Stimulated activated CD4-positive, alpha-beta T cell treated with anti-CD3 and anti-CD28 coated beads, Interleukin-1b, Interleukin-23, amount 100 ng/mL, for 24 hours (primary cell): Measurements from ENCODE around the gene THAP5.

Source experiments
- DNase-seq, 4 experiments: peaks; one replicate each; pipeline ENCODE4 v3.0.0-alpha.2; 2020; ENCODE audit warnings: low read depth in 4 of 4, low spot score in 1 of 4

Gene THAP5

DNA sequence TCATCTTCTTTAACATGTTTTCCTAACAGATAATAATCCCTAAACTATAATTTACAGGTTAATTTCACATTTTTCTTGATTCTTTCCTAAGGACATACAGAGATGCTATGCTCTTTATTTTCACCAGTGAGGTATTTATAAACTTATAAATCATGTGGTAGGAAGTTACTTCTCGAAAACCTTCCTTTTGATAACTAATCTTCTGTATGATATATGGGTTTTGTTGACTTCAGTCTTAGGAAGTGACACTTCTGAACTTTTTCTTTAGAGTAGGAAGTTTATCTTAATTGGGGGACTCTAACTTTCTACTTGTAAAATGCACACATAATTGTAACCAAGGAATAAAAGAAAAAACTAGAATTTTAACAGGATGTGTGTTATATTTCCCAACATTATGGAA is 33.8 kb downstream of the THAP5 start:
- no peak for DNase-seq

DNA sequence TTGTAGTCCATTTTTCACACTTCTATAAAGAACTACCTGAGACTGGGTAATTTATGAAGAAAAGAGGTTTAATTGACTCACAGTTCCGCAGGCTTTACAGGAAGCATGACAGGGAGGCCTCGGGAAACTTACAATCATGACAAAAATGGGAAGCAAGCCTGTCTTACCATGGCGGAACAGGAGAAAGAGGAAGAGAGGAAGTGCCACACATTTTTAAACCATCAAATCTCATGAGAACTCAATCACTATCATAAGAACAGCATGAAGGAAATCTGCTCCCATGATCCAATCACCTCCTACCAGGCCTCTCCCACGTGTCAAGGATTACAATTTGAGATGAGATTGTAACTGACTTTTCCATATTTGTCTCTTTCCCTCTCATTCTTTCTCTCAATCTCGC is 34.2 kb downstream of the THAP5 start:
- DNase-seq, result no peak

DNA sequence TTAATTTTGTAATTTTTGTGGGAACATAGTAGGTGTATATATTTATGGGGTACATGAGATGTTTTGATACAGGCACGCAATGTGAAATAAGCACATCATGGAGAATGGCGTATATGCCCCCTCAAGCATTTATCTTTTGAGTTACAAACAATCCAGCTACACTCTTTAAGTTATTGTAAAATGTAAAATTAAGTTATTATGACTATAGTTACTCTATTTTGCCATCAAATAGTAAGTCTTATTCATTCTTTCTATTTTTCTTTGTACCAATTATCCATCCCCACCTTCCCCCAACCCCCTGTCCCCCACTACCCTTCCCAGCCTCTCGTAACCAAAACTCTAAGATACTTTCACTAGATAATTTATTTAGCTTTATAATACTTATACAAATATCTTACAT is 35.8 kb downstream of the THAP5 start:
- no peak for DNase-seq

DNA sequence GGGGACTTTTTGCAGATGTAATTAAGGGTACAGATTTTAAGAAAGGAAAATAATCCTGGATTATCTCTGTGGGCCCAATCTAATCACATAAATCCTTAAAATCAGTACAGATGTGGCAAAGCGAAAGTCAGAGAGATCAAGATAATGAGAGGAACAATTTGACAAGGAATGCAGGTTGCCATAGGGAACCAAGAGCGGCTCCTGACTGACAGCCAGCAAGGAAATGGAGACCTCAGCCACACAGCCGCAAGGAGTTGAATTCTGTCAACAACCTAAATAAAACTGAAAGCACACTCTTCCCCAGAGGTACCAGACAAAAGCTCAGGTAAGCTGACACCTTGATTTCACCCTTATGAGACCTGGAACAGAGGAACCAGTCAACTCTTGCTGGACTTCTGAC is 40.2 kb downstream of the THAP5 start:
- no peak for DNase-seq

DNA sequence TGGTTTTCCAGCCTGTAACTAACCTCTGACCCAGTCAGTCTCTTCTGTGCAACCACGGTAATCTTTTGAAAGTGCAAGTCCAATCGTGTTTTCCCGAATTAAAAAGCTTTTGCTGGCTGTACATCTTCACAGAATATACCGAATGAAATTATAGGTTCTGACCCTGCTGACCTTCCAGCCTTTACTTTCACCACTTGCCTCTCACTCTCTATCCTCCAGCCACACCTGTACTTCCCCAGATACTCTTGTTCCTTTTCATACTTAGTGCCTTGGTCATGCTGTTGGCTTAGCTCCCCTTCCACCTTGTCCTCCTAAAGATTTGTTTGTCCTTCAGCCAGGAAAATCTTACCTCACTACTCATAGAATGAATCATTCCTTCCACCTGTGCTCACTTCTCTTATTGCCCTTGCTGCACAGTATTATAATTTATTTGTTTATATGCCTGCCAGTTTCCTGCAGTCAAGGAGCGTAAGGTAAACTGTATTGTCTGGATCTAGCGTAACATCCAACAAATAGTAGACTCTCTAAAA is 41.3 kb downstream of the THAP5 start:
- DNase-seq, result no peak

DNA sequence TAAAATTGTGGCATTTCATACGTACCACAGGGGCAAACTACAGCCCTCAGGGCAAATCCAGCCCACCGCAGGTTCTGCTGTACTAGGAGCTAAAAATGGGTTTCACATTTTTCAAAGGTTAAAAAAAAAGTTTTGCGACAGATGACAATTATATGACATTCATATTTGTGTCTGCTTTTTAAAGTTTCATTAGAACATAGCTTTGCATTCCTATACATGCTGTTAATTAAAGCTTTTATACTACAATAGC is 42.8 kb downstream of the THAP5 start:
- DNase-seq, result no peak

DNA sequence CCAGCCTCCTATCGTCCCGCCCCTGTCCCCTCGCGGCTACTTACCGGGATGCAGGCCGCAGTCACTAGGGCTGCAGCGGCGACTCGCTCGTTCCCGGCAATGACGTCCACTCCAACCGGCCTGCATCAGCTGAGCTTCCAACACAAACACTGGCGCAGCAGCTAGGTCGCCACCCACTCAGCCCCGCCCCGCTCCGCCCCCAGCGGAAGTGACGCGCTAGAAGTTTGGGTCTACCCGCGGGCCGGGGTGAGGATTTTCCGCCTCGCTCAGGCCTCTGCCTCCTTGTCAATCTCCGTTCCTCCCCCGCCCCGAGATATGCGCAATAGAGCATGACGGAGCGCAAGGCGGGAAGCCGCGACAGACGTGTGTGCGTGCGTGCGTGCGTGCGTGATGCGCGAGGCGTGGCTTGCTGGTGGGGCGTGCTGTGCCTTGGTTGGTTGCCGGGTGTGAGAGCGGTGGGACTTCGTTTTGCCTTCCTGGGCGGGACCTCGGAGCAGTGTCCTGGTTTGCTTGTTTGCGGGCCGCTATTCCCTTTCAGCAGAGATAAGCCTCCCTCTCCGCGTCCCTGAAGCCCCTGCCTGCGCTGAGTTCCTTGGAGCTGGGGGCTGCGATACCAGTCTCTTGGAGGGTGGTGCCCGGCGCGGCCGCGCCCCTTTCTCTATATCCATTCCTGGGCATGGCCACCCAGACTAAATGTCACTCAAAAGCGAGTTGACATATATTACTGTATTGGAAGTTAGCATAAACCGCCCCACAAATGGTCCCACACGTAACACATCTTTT is 43.3 kb downstream of the THAP5 start, which contains the start of gene PNPLA8:
TSS of gene PNPLA8 (minus strand) at position 151 of the 783 bp plus-strand sequence. CDS start 10,644 bp downstream, outside the sequence.
- peak; percentile 100 for DNase-seq

DNA sequence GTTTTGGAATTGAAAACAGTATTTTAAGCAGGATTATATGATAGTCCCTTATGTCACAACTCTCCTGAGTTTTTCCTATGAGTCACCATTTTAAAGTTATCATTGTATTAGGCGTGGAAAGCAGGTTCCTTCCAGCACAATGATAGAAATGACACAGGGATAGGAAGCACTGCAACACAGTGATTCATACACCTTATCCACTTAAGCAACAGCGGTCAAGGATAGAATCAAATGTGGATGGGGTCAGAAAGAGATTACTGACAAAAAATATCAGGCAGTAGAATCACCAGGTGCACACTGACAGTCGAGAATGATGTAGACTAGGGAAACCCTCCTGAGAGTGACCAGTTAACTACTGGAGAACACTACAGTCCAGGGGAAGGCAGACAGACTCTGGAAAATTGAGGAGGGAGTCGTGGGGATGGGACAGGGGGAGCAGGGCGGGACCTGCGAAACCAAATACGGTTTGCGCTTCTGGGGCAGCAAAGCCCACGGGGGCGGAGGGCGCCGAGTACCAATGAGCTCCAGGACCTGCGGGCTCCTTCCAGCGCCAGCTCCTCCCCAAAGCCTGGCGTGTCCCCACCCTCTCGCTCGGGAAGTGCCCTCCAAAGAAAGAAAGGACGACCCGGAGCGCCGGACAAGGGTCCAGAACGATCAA is 44.0 kb downstream of the THAP5 start:
- peak in 1 of 4 experiments; percentile 52 for DNase-seq

DNA sequence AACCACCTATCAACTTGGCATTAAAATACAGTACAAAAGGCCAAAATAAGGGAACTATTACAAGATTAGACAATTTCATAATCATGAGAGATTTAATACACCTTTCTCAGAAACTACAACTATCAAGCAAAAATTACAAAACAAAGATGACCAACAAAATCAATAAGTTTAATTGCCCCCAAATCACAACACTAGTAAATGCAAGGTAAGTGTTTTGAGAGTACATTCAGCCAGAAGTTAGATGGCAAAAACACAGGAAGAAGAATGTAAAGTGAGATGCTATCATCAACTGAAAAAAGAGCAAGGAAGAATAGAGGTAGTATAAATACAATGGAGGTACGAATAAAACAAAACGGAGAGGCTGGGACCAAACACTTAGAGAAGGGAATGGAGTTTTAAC is 46.7 kb downstream of the THAP5 start:
- no peak for DNase-seq

DNA sequence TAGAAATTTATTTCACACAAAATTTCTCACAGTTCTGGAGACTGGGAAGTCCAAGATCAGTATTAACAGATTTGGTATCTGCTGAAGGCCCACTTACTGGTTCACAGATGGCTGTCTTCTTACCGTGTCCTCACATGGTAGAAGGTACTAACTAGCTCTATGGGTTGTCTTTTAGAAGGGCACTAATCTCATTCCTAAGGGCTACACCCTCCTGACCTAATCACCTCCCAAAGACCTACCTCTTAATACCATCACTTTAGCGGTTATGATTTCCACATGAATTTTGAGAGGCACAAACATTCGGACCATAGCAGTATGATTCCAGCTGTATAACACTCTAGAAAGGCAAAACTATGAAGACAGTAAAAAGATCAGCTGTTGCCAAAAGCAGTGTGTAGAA is 51.6 kb downstream of the THAP5 start:
- DNase-seq, result no peak

DNA sequence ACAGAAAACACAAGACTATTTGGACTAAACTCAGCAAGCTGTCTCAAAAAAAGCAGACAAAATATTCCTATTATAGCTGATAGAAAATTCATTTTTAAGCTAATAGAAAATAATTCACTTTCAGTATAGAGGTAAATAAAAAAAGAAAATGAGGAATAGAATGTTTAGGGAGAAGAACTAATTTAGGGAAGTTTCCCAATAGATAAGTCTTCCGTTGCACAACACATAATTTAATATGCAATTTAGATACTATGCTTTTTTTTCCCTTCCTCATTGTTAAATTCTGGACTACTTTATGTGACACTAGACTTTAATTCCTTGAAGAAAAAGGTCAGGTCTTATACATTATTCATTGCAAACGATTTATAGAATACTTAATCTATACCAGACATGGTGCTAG is 53.9 kb downstream of the THAP5 start:
- no peak for DNase-seq

DNA sequence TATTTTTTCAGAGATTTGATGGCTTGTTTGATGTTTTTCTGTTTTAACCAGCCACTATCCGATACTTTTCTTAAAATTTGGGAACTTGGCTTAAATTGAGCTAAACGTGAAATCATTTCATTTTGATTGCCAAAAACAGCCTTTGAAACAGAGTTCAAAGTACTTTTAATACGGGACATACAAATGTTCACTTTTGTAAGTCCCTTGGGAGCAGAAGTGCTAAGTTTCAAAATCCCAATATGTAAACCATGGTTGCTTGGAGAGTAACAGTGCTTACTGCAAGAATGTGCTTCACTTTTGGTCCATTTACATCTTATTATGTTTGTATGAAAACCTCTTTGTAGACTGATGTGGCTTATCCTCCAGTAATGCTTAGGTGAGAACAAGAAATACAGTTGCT is 54.5 kb downstream of the THAP5 start:
- no peak for DNase-seq
